Activated CD4-positive, alpha-beta T cell treated with anti-CD3 and anti-CD28 coated beads, Interleukin-2, amount 50 U/mL, for 16 hours (primary cell): ENCODE data around the gene ADGRL3.
"Not testable (repeated sequence)": the region's sequence is repeated elsewhere in the genome, so short reads cannot be mapped to it uniquely, and the experiment has no call there.

ENCODE experiments used
- DNase-seq: peaks from one replicate; pipeline ENCODE4 v3.0.0-alpha.2; 2020

Gene ADGRL3

GRCh38 chr4:61665649-61666048, 465.5 kb downstream of the ADGRL3 start:
- DNase-seq = no peak

- no peak for DNase-seq
These were observed 466.1 kb downstream of the ADGRL3 start for GRCh38 chr4:61666244-61666643.

GRCh38 chr4:61671599-61671998, 471.5 kb downstream of the ADGRL3 start:
- DNase-seq = no peak

- DNase-seq = no peak
These were observed 475.3 kb downstream of the ADGRL3 start for GRCh38 chr4:61675464-61675863.

GRCh38 chr4:61678297-61678696, 478.2 kb downstream of the ADGRL3 start:
- no peak for DNase-seq

DNA sequence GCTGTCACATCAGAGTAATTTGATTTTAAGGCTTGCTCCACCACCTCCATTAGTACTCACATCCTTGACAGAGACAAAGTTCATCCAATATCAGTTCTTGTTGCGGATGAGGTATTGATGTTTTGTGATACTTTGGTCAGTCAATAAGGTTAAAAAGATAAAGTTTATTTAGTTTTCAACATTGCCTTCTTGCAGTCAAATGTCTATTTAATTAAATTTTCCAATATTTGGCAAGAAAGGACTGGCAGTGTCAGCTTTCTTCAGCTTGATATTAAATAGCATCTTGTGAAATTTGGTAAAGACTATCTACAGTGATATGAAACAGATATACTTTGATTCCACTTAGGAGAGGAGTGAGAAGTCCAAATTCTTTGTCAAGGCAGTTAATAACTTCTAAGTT, 493.4 kb downstream of the ADGRL3 start:
- no peak for DNase-seq

- DNase-seq = no peak
These were observed 514.3 kb downstream of the ADGRL3 start for GRCh38 chr4:61714387-61714911.

DNA sequence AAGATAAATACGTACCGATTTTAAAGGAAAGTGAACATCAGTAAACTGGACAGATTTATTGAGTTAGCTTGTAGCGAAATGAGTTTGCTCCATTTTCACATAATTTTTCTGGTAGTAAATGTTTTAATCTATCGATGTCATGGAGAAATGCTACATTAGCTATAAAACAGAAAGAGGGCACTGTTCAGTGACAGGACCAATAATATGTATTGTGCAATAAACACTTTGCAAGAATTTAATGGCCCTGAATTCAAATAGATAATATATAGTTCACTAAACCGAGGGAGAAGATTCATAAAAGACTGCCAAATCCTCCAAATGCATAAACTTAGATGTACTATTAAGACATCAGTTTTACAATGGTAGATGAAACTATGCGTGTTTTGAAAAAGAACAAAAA, 516.3 kb downstream of the ADGRL3 start:
- DNase-seq = no peak

DNA sequence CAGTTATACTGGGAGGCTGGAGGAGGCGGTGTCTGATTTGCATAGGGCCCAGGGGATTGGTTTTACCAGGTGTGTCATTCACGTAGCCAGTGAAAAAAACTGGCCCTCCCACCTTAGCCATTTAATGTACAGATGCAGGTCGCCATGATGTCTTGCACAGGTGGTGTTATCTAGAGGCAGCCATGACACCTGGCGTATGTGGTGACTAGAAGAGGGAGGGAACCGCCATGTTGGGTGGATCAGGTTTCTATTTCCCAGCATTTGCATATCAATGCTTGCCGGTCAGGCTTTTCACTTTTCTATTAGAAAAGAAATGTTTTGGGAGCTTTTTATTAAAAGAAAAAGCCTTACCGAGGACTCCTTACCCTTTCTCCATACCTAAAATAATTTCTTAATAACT, 523.4 kb downstream of the ADGRL3 start:
- no peak for DNase-seq

GRCh38 chr4:61727286-61727685, 527.2 kb downstream of the ADGRL3 start:
- no peak for DNase-seq

DNA sequence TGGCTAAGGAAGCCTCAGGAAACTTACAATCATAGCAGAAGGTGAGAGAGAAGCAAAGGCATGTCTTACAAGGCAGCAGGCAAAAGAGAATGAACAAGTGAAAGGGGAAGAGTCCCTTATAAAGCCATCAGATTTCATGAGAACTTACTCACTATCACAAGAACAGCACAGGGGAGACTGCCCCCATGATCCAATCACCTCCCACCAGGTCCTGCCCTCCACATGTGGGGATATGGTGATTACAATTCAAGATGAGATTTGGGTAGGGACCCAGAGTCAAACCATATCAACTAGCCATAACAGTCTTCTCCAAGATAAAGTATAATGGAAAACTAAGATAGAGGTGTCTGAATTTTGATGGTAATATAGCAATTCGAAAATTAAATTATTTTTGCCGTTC, 534.3 kb downstream of the ADGRL3 start:
- DNase-seq = no peak

DNA sequence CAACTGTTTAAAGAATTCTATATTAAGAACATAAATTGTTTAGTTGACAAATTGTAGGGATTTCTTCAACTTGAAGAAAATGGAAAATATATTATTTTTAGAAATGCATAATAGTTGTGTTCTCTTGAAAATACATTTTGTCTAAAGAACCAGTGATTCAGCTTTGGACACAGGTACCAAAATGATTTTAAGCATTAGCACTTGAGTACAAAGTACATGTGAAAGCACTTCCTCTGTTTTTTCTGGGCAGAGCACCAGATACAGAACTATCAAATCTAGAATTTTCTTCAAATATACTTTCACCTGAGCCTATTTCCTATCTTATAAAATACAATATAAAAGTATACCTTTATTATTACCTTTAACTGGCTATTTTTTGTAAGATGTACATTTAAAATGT, 539.8 kb downstream of the ADGRL3 start:
- DNase-seq = no peak

GRCh38 chr4:61740886-61741285, 540.8 kb downstream of the ADGRL3 start:
- no peak for DNase-seq

DNA sequence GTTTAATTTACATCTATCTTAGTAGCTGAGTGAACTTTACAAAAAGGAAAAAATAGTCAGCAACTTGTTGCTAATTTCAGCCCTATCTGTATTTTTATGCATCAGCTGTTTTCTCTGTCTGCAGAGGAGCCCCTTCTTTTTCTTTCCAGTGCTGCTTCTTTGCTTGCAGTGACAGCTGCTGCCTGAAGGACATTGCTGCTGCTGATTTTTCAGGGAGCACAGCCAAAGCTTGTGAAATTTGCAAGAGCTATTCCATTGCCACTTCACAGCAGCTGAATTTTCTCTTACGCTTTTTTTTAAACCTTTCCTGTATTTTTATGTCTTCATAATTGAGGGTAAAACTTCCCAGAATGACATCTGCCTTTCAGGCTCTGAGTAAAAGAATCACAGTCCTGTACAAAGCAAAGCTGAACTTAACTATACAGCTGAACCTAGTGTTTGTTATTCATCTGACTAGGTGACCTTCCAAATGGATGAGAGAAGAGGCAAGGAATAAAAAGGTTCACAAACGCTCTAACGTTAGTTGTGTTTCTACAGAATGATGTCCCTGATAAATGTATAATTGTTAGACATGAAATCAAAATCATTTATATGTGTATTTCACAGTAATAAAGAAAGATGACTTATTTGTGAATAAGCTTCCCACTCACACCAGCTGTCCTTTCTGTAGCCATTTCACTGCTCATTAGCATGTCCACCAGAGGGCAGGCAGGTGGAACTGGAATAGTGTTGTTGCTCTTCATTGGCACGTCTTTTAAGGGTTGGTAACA, 541.4 kb downstream of the ADGRL3 start:
- DNase-seq = no peak

DNA sequence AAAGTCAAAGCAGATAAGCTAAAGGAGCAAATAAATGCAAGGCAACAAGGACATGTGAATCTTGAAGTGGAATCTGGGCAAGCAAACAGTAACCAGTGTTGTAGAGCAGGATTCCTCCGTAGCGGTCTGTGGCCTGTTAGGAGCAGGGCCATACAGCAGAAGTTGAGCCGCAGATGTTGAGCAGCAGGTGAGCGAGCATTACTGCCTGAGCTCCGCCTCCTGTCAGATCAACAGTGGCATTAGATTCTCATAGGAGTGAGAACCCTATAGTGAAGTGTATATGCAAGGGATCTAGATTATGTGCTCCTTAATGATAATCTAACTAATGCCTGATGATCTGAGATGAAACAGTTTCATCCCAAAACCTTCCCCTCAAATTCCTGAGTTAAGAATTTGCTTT, 550.7 kb downstream of the ADGRL3 start:
- DNase-seq = no peak

DNA sequence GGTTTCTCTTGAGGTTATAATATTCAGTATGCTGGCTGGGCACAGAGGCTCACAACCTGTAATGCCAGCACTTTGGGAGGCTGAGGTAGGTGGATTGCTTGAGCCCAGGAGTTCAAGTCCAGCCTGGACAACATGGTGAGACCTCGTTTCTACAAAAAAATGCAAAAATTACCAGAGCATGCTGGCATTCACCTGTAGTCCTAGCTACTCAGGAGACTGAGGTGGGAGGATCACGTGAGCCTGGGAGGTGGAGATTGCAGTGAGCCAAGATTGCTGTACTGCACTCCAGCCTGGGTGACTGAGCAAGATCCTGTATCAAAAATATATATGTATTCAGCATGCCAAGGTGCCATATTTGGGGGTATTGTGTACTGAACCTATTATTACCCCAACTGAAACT, 552.5 kb downstream of the ADGRL3 start:
- no peak for DNase-seq

DNA sequence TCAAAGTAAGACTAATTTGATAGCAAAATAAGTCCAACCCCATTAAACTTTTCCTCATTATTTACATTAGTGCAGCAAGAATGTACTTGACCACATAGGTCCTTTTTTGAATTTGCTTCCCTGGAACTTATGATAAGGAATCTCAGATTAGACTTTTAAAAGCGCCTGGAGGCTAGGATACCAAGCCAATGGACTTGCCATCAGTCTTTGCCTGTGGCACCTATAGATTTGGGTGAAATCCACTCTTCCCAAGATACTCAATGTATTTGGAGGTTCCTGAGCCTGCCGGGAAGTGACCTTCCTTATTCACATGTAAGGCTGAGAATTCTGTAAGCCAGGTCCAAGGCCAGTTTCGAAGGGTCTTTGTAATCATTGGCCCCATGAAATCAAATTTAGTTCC, 553.6 kb downstream of the ADGRL3 start:
- no peak for DNase-seq

GRCh38 chr4:61756937-61757336, 556.8 kb downstream of the ADGRL3 start:
- DNase-seq = not testable (repeated sequence)

GRCh38 chr4:61757983-61758382, 557.9 kb downstream of the ADGRL3 start:
- not testable (repeated sequence) for DNase-seq

DNA sequence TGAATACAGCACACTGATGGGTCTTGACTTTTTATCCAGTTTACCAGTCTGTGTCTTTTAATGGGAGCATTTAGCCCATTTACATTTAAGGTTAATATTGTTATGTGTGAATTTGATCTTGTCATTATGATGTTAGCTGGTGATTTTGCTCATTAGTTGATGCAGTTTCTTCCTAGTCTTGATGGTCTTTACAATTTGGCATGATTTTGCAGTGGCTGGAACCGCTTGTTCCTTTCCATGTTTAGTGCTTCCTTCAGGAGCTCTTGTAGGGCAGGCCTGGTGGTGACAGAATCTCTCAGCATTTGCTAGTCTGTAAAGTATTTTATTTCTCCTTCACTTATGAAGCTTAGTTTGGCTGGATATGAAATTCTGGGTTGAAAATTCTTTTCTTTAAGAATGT, 558.5 kb downstream of the ADGRL3 start:
- DNase-seq = not testable (repeated sequence)

GRCh38 chr4:61759245-61759644, 559.1 kb downstream of the ADGRL3 start:
- not testable (repeated sequence) for DNase-seq

- DNase-seq = not testable (repeated sequence)
These were observed 559.8 kb downstream of the ADGRL3 start for GRCh38 chr4:61759885-61760284.

GRCh38 chr4:61760820-61761219, 560.7 kb downstream of the ADGRL3 start:
- DNase-seq = no peak

GRCh38 chr4:61762722-61763627, 562.8 kb downstream of the ADGRL3 start:
- DNase-seq = no peak
